Lower lobe of right lung (tissue), 2 donors: ENCODE data around the gene ARHGEF26. TPM values are rescaled to one million over a fixed set of nuclear protein-coding genes. Genes with fewer than 3 reads are reported as not detected.

Experiments
- ATAC-seq, 2 donors: fragments of 200-7000 bp; cut with Tn5 transposase; one replicate each; pipeline ENCODE4 v1.9.1; 2020 to 2022; ENCODE audit warnings: mild to moderate bottlenecking in 2 of 2, moderate library complexity in 2 of 2
- DNase-seq: peaks from one replicate; pipeline ENCODE4 v3.0.0-alpha.2; 2020
- H3K27ac ChIP-seq: fragments of 200-600 bp; one replicate; pipeline ENCODE4 v1.8.0; 2022
- H3K27me3 ChIP-seq: fragments of 200-600 bp; one replicate; pipeline ENCODE4 v1.8.0; 2022; ENCODE audit warnings: low read depth
- H3K36me3 ChIP-seq: fragments of 200-600 bp; one replicate; pipeline ENCODE4 v1.8.0; 2022; ENCODE audit warnings: mild to moderate bottlenecking
- H3K4me1 ChIP-seq: fragments of 200-600 bp; one replicate; pipeline ENCODE4 v1.8.0; 2022
- H3K4me3 ChIP-seq: fragments of 200-600 bp; one replicate; pipeline ENCODE4 v1.8.0; 2022; ENCODE audit warnings: mild to moderate bottlenecking
- H3K9me3 ChIP-seq: fragments of 200-600 bp; one replicate; pipeline ENCODE4 v1.8.0; 2022
- intact Hi-C: fragments of 100-400 bp; cut with DNase I; formaldehyde crosslinking; loops from one replicate; pipeline ENCODE4 v1.11.0; 2022
- long read RNA-seq: library from polyadenylated mRNA; unstranded; transcript quantifications from one replicate; pipeline ENCODE4 v2.0.0, GENCODE V29; 2021
- total RNA-seq: library from RNA; stranded (reverse); fragmentation: NEBNext Ultra II Directional; extraction: Animal tissue kit (Norgen Biotek cat#: 25700); gene quantifications from one replicate; pipeline ENCODE4 v1.2.1, GENCODE V29; 2021
- TF ChIP-seq, protein P1 (sequence below): fragments of 200-600 bp; IDR thresholded peaks from one replicate; pipeline ENCODE4 v1.8.0; 2022; ENCODE audit warnings: antibody characterized with exemption, mild to moderate bottlenecking
- donor health status: DM: no; HTN: yes; CAD: no; lungs with severe emphysema.

Gene ARHGEF26, protein sequence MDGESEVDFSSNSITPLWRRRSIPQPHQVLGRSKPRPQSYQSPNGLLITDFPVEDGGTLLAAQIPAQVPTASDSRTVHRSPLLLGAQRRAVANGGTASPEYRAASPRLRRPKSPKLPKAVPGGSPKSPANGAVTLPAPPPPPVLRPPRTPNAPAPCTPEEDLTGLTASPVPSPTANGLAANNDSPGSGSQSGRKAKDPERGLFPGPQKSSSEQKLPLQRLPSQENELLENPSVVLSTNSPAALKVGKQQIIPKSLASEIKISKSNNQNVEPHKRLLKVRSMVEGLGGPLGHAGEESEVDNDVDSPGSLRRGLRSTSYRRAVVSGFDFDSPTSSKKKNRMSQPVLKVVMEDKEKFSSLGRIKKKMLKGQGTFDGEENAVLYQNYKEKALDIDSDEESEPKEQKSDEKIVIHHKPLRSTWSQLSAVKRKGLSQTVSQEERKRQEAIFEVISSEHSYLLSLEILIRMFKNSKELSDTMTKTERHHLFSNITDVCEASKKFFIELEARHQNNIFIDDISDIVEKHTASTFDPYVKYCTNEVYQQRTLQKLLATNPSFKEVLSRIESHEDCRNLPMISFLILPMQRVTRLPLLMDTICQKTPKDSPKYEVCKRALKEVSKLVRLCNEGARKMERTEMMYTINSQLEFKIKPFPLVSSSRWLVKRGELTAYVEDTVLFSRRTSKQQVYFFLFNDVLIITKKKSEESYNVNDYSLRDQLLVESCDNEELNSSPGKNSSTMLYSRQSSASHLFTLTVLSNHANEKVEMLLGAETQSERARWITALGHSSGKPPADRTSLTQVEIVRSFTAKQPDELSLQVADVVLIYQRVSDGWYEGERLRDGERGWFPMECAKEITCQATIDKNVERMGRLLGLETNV
- total RNA-seq, result 50.9 TPM
- long read RNA-seq, transcript ARHGEF26-202 (15 exons, 3,929 nt), result major isoform, 20 of 92 reads
- long read RNA-seq, partial matches to known transcripts, result 51 of 92 reads
- long read RNA-seq, other reads (novel, unspliced or antisense), result 18 of 92 reads

DNA sequence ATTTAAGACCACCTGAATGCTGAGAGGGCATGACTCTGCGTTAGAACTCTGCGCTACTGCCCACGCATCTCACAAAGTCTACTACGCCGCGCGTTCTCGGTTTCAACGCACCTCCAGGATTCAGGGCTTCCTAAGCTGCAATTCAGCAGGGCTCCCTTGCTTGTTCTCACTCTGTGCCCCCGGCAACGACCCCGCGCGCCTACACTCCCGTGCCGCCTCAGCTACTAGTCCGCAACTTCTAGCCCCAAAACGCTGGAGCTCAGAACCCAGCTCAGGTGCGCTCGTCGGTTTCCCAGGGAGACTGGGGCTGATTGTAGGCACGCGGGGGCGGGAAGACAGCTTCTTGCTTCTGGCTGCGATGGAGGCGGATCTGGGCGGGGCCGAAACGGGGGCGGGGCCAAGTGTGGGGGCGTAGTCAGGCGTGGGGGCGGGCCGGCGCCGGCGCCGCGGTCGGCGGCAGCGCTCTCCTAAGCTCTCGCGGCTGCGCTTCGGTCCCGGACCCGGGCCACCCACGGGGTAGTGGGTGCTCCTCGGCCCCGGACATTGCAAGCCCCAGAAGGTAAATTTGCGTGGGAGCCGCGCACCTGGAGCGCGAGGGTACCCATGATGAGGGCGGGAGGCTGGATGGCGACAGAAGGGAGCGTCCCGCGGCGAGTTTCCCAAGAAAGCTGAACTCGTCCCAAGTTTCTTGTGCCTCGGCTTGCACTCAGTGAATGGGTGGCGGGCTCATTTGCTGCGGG, at the start of gene ARHGEF26:
ARHGEF26 (plus strand) TSS at position 430 of the 740 bp plus-strand sequence. CDS start 603 bp downstream, outside the sequence.
- DNase-seq (peak; percentile 91), ATAC-seq (peak; percentile 97)
- Histone ChIP-seq H3K4me3 (peak within 1 kb of the TSS; percentile 92), H3K9me3 (no peaks in the 10 kb centered on the region), H3K27ac (peak within 1 kb of the TSS; percentile 75), H3K27me3 (peaks cover 13% of the 10 kb centered on the region), H3K36me3 (no peaks in the 10 kb centered on the region), H3K4me1 (peaks cover 7% of the 10 kb centered on the region)
- TF ChIP-seq, protein P1, sequence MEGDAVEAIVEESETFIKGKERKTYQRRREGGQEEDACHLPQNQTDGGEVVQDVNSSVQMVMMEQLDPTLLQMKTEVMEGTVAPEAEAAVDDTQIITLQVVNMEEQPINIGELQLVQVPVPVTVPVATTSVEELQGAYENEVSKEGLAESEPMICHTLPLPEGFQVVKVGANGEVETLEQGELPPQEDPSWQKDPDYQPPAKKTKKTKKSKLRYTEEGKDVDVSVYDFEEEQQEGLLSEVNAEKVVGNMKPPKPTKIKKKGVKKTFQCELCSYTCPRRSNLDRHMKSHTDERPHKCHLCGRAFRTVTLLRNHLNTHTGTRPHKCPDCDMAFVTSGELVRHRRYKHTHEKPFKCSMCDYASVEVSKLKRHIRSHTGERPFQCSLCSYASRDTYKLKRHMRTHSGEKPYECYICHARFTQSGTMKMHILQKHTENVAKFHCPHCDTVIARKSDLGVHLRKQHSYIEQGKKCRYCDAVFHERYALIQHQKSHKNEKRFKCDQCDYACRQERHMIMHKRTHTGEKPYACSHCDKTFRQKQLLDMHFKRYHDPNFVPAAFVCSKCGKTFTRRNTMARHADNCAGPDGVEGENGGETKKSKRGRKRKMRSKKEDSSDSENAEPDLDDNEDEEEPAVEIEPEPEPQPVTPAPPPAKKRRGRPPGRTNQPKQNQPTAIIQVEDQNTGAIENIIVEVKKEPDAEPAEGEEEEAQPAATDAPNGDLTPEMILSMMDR, result no peak
- intact Hi-C loops, result no loop called here

DNA sequence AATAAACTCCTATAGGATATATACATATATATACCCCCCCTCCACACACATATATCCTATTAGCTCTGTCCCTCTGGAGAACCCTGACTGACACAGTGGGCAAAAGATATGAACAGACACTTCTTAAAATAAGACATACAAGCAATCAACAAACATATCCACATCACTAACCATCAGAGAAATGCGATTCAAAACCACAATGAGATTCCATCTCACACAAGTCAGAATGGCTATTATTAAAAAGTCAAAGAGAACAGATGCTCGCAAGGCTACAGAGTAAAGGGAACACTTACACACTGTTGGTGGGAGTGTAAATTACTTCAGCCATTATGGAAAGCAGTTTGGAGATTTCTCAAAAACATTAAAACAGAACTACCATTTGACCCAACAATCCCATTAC, 46.2 kb upstream of the ARHGEF26 start:
- Histone ChIP-seq H3K4me1 (no peaks in the 10 kb centered on the region), H3K4me3 (no peak overlapping the region), H3K9me3 (no peaks in the 10 kb centered on the region), H3K27ac (no peak overlapping the region), H3K36me3 (no peaks in the 10 kb centered on the region), H3K27me3 (no peaks in the 10 kb centered on the region)
- DNase-seq (no peak), ATAC-seq (no peak)
- TF ChIP-seq, protein P1, result no peak
- intact Hi-C loops, result no loop called here

DNA sequence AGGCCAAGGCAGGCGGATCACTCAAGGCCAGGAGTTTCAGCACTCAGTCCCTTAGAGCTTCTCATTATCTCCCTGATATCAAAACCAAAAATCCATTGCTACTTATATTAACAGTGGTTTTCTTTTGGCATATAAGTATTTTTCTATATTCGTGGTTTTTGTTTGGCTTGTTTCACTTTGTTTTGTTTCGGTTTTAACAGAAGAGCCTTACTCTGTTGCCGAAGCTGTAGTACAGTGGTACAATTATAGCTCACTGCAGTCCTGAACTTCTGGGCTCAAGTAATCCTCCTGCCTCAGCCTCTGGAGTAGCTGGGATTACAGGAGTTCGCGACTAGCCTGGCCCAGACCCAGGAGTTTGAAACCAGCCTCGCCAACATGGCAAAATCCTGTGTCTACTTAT, 42.5 kb upstream of the ARHGEF26 start:
- Histone ChIP-seq H3K27ac (no peak overlapping the region), H3K4me3 (no peak overlapping the region), H3K27me3 (no peaks in the 10 kb centered on the region), H3K4me1 (no peaks in the 10 kb centered on the region), H3K36me3 (no peaks in the 10 kb centered on the region), H3K9me3 (no peaks in the 10 kb centered on the region)
- DNase-seq, result no peak
- intact Hi-C loops, result no loop called here
- TF ChIP-seq, protein P1, result no peak
- ATAC-seq, result no peak

DNA sequence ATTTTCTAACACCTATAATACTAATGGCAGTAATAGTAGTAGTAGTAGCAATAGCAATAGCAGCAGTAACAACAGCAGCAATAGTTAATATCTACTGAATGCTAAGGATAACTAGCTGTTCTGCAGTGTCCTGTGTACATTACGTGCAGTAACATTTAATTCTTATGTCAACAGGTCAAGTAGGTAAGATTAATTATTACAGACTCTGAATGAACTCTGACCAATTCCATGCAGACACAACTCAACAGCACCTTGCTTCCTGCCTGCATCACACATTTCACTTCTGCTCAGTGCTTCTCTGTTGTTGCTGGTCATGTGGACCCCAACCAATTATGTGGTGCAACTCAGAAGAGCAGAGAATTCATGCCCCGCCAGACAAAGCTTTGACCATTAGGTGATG, 39.9 kb upstream of the ARHGEF26 start:
- DNase-seq (no peak), ATAC-seq (no peak)
- no peaks in the 10 kb centered on the region for H3K36me3 ChIP-seq
- no peak overlapping the region for H3K4me3 ChIP-seq
- H3K27ac ChIP-seq, result no peak overlapping the region
- H3K9me3 ChIP-seq, result no peaks in the 10 kb centered on the region
- TF ChIP-seq, protein P1, result no peak
- intact Hi-C loops, result no loop called here
- H3K27me3 ChIP-seq, result no peaks in the 10 kb centered on the region
- no peaks in the 10 kb centered on the region for H3K4me1 ChIP-seq

DNA sequence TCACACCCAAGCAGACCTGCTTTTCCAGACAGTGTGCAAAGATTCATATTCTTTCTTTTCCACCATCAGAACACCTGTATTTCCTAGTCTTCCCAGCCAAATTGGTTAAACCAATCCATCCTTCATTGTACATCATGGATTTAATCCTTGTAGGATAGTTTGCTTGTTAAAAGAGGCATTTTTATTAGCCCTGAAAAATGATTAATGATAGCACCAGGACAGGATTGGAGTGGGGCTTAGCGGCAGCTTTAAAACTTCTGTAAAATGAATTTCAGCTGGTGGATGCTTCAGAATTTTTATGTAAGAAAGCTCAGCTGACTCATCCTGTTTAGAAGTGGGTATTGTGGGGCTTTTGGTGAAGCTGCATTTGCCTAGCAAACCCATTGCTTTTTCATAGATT, 36.1 kb upstream of the ARHGEF26 start:
- intact Hi-C loops, result no loop called here
- H3K9me3 ChIP-seq, result no peaks in the 10 kb centered on the region
- H3K27me3 ChIP-seq, result no peaks in the 10 kb centered on the region
- TF ChIP-seq, protein P1, result no peak
- no peaks in the 10 kb centered on the region for H3K4me1 ChIP-seq
- no peaks in the 10 kb centered on the region for H3K36me3 ChIP-seq
- DNase-seq (no peak), ATAC-seq (no peak)
- no peak overlapping the region for H3K27ac ChIP-seq
- no peak overlapping the region for H3K4me3 ChIP-seq
